Stomach (tissue), 4 donors: ENCODE data around the gene SND1.

Experiments used
- POLR2AphosphoS5 ChIP-seq, 3 donors: sonication (generic); formaldehyde crosslinking; IDR thresholded peaks; one replicate each; pipeline ENCODE4 v1.6.1; 2016; ENCODE audit warnings: antibody characterized with exemption in 3 of 3
- TF ChIP-seq, protein P1 (sequence below), 7 experiments: fragments of 450-650 bp in 4 of 7; fragments of 200-600 bp in 3 of 7; sonication (generic) in 3 of 7; IDR thresholded peaks; one replicate each; pipeline ENCODE4 v1.5.1; 2016 to 2019; ENCODE audit warnings: antibody characterized with exemption in 7 of 7, control low read depth in 2 of 7, mild to moderate bottlenecking in 1 of 7

DNA sequence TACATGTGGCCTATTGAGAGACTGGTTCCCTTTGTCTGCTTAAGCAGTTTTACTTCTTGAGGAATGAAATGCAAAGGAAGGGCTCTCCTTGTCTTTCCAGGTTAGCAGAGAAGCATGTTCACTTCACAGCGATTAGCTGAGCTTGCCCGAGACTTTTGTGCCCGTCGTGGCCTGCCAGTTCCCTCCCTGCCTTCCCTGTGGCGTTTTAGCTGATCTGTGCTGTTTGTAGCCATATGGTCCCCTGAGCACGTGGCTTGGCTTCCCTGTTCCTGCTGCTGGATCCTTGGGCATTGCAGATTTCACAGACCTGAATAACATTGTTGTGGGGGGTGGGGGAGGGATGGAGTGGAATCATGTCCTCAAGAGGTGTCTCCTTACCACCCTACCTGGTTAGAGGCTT is 61.8 kb downstream of the SND1 start:
- TF ChIP-seq, protein P1, sequence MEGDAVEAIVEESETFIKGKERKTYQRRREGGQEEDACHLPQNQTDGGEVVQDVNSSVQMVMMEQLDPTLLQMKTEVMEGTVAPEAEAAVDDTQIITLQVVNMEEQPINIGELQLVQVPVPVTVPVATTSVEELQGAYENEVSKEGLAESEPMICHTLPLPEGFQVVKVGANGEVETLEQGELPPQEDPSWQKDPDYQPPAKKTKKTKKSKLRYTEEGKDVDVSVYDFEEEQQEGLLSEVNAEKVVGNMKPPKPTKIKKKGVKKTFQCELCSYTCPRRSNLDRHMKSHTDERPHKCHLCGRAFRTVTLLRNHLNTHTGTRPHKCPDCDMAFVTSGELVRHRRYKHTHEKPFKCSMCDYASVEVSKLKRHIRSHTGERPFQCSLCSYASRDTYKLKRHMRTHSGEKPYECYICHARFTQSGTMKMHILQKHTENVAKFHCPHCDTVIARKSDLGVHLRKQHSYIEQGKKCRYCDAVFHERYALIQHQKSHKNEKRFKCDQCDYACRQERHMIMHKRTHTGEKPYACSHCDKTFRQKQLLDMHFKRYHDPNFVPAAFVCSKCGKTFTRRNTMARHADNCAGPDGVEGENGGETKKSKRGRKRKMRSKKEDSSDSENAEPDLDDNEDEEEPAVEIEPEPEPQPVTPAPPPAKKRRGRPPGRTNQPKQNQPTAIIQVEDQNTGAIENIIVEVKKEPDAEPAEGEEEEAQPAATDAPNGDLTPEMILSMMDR (IDR thresholded peaks at IDR 0.05), result no peak
- no peak for TF ChIP-seq POLR2AphosphoS5 (IDR thresholded peaks at IDR 0.05)
